Mesendoderm (in vitro differentiated cells): ENCODE results near the gene VIPR2.

Experiments
- DNase-seq: peaks from one replicate; pipeline ENCODE4 v3.0.0; 2013
- H2AK5ac ChIP-seq: 2 replicates; pipeline ENCODE4 v1.6.1; 2013; ENCODE audit warnings: low read length, inconsistent platforms
- H2BK120ac ChIP-seq: 2 replicates; pipeline ENCODE4 v1.6.1; 2013; ENCODE audit warnings: low read depth, mild to moderate bottlenecking, low read length, moderate library complexity, mixed read lengths
- H2BK15ac ChIP-seq: replicated peaks from 2 replicates; pipeline ENCODE4 v1.6.1; 2013; ENCODE audit warnings: low read depth, mild to moderate bottlenecking, moderate library complexity
- H2BK5ac ChIP-seq: 2 replicates; pipeline ENCODE4 v1.6.1; 2013; ENCODE audit warnings: low read length, inconsistent platforms
- H3K18ac ChIP-seq: 2 replicates; pipeline ENCODE4 v1.6.1; 2013; ENCODE audit warnings: mild to moderate bottlenecking, low read length, mixed read lengths
- H3K23ac ChIP-seq: one replicate; pipeline ENCODE4 v1.6.1; 2013; ENCODE audit warnings: low read length
- H3K27ac ChIP-seq: 2 replicates; pipeline ENCODE4 v1.5.1; 2013; ENCODE audit warnings: low read depth, mild to moderate bottlenecking, inconsistent platforms, low read length, moderate library complexity
- H3K27me3 ChIP-seq: 2 replicates; pipeline ENCODE4 v1.6.1; 2013; ENCODE audit warnings: low read length, control low read depth, mild to moderate bottlenecking, inconsistent platforms; ENCODE audit not compliant: insufficient read depth, poor library complexity
- H3K36me3 ChIP-seq: 2 replicates; pipeline ENCODE4 v1.6.1; 2013; ENCODE audit warnings: low read length, inconsistent platforms; ENCODE audit not compliant: control insufficient read depth, insufficient read depth
- H3K4ac ChIP-seq: one replicate; pipeline ENCODE4 v1.6.1; 2013; ENCODE audit warnings: low read depth, mild to moderate bottlenecking, low read length, moderate library complexity
- H3K4me1 ChIP-seq: 2 replicates; pipeline ENCODE4 v1.6.1; 2013; ENCODE audit warnings: low read depth, low read length, inconsistent platforms; ENCODE audit not compliant: control insufficient read depth
- H3K4me2 ChIP-seq: 2 replicates; pipeline ENCODE4 v1.6.1; 2013; ENCODE audit warnings: low read length
- H3K4me3 ChIP-seq: 2 replicates; pipeline ENCODE4 v1.5.1; 2013; ENCODE audit warnings: mild to moderate bottlenecking, low read length
- H3K56ac ChIP-seq: one replicate; pipeline ENCODE4 v1.6.1; 2013; ENCODE audit warnings: low read length
- H3K79me1 ChIP-seq: 2 replicates; pipeline ENCODE4 v1.6.1; 2013; ENCODE audit warnings: low read length, inconsistent platforms
- H3K79me2 ChIP-seq: 2 replicates; pipeline ENCODE4 v1.6.1; 2013; ENCODE audit warnings: mild to moderate bottlenecking, low read length; ENCODE audit not compliant: control insufficient read depth, insufficient read depth
- H3K9ac ChIP-seq: 2 replicates; pipeline ENCODE4 v1.6.1; 2013; ENCODE audit warnings: low read length, inconsistent platforms
- H4K5ac ChIP-seq: one replicate; pipeline ENCODE4 v1.6.1; 2013; ENCODE audit warnings: low read length
- H4K8ac ChIP-seq: one replicate; pipeline ENCODE4 v1.6.1; 2013; ENCODE audit warnings: low read depth, mild to moderate bottlenecking, control low read depth, low read length, moderate library complexity
- WGBS: extraction: QIAGEN DNeasy Blood & Tissue Kit; methylation state at CpG from one replicate; pipeline ENCODE4 v1.1.7; 2013; ENCODE audit warnings: low lambda C conversion rate, missing lambda C conversion rate; ENCODE audit not compliant: insufficient coverage; ENCODE audit errors: extremely low coverage; 5-methylcytosine and 5-hydroxymethylcytosine counted together

The VIPR2 gene

GRCh38 chr7:159067576-159068487, 76.8 kb downstream of the VIPR2 start:
- H3K4me3 ChIP-seq: no peak overlapping the region
- no peak for DNase-seq
- no peak overlapping the region for H3K9ac ChIP-seq
- H3K79me1 ChIP-seq: no peaks in the 10 kb centered on the region
- no peak overlapping the region for H2BK120ac ChIP-seq
- H3K56ac ChIP-seq: no peak overlapping the region
- H2AK5ac ChIP-seq: no peak overlapping the region
- H3K23ac ChIP-seq: no peak overlapping the region
- H3K36me3 ChIP-seq: no peaks in the 10 kb centered on the region
- no peaks in the 10 kb centered on the region for H3K79me2 ChIP-seq
- H3K4me1 ChIP-seq: no peaks in the 10 kb centered on the region
- H2BK15ac ChIP-seq: no peak overlapping the region
- H4K8ac ChIP-seq: no peak overlapping the region
- no peaks in the 10 kb centered on the region for H3K27me3 ChIP-seq
- no peak overlapping the region for H2BK5ac ChIP-seq
- H3K18ac ChIP-seq: no peak overlapping the region
- H4K5ac ChIP-seq: no peak overlapping the region
- WGBS: no CpG with 5 or more reads among the region's 13 CpGs
- no peak overlapping the region for H3K27ac ChIP-seq
- no peak overlapping the region for H3K4me2 ChIP-seq
- H3K4ac ChIP-seq: no peak overlapping the region

GRCh38 chr7:159066816-159067575, 77.7 kb downstream of the VIPR2 start:
- H3K4me3 ChIP-seq: no peak overlapping the region
- H3K79me2 ChIP-seq: no peaks in the 10 kb centered on the region
- H3K23ac ChIP-seq: no peak overlapping the region
- H3K79me1 ChIP-seq: no peaks in the 10 kb centered on the region
- no peak for DNase-seq
- no peak overlapping the region for H4K5ac ChIP-seq
- no peaks in the 10 kb centered on the region for H3K27me3 ChIP-seq
- no peak overlapping the region for H3K18ac ChIP-seq
- no peak overlapping the region for H3K4ac ChIP-seq
- no CpG with 5 or more reads among the region's 18 CpGs for WGBS
- H3K4me1 ChIP-seq: no peaks in the 10 kb centered on the region
- no peak overlapping the region for H4K8ac ChIP-seq
- H2BK5ac ChIP-seq: no peak overlapping the region
- H2AK5ac ChIP-seq: no peak overlapping the region
- no peak overlapping the region for H3K27ac ChIP-seq
- H3K9ac ChIP-seq: no peak overlapping the region
- H3K56ac ChIP-seq: no peak overlapping the region
- H3K4me2 ChIP-seq: no peak overlapping the region
- no peak overlapping the region for H2BK120ac ChIP-seq
- H2BK15ac ChIP-seq: no peak overlapping the region
- no peaks in the 10 kb centered on the region for H3K36me3 ChIP-seq

GRCh38 chr7:159065852-159066480, 78.7 kb downstream of the VIPR2 start:
- H3K4me2 ChIP-seq: no peak overlapping the region
- H3K18ac ChIP-seq: no peak overlapping the region
- no peak overlapping the region for H3K4me3 ChIP-seq
- H4K8ac ChIP-seq: no peak overlapping the region
- H3K23ac ChIP-seq: no peak overlapping the region
- no peak overlapping the region for H3K9ac ChIP-seq
- H3K27ac ChIP-seq: no peak overlapping the region
- H3K56ac ChIP-seq: no peak overlapping the region
- no peak overlapping the region for H3K4ac ChIP-seq
- H2BK5ac ChIP-seq: no peak overlapping the region
- H2BK120ac ChIP-seq: no peak overlapping the region
- DNase-seq: no peak
- no peak overlapping the region for H2BK15ac ChIP-seq
- no peaks in the 10 kb centered on the region for H3K79me1 ChIP-seq
- no peaks in the 10 kb centered on the region for H3K27me3 ChIP-seq
- H4K5ac ChIP-seq: no peak overlapping the region
- H2AK5ac ChIP-seq: no peak overlapping the region
- no peaks in the 10 kb centered on the region for H3K79me2 ChIP-seq
- H3K4me1 ChIP-seq: no peaks in the 10 kb centered on the region
- no peaks in the 10 kb centered on the region for H3K36me3 ChIP-seq
- WGBS: no CpG with 5 or more reads among the region's 26 CpGs

- DNase-seq: no peak
- no peak overlapping the region for H3K23ac ChIP-seq
- no peak overlapping the region for H3K4me2 ChIP-seq
- no peak overlapping the region for H3K18ac ChIP-seq
- H3K9ac ChIP-seq: no peak overlapping the region
- no peak overlapping the region for H3K27ac ChIP-seq
- no peak overlapping the region for H2BK5ac ChIP-seq
- no CpG with 5 or more reads among the region's 23 CpGs for WGBS
- no peak overlapping the region for H4K5ac ChIP-seq
- no peaks in the 10 kb centered on the region for H3K79me1 ChIP-seq
- no peak overlapping the region for H4K8ac ChIP-seq
- no peak overlapping the region for H2BK120ac ChIP-seq
- no peaks in the 10 kb centered on the region for H3K36me3 ChIP-seq
- no peaks in the 10 kb centered on the region for H3K79me2 ChIP-seq
- no peak overlapping the region for H3K4me3 ChIP-seq
- no peak overlapping the region for H2AK5ac ChIP-seq
- H3K4ac ChIP-seq: no peak overlapping the region
- no peaks in the 10 kb centered on the region for H3K4me1 ChIP-seq
- no peak overlapping the region for H3K56ac ChIP-seq
- H3K27me3 ChIP-seq: no peaks in the 10 kb centered on the region
- no peak overlapping the region for H2BK15ac ChIP-seq
Measured at GRCh38 chr7:159064816-159065510, 79.7 kb downstream of the VIPR2 start.

- Histone ChIP-seq H2BK120ac (no peak overlapping the region), H4K8ac (no peak overlapping the region), H3K79me2 (no peaks in the 10 kb centered on the region), H3K23ac (no peak overlapping the region), H3K4me1 (no peaks in the 10 kb centered on the region), H3K4me2 (no peak overlapping the region), H2BK15ac (no peak overlapping the region), H3K4ac (no peak overlapping the region), H3K18ac (no peak overlapping the region), H3K27me3 (no peaks in the 10 kb centered on the region), H2AK5ac (no peak overlapping the region), H2BK5ac (no peak overlapping the region), H3K27ac (no peak overlapping the region), H4K5ac (no peak overlapping the region), H3K9ac (no peak overlapping the region), H3K4me3 (no peak overlapping the region), H3K56ac (no peak overlapping the region), H3K36me3 (no peaks in the 10 kb centered on the region), H3K79me1 (no peaks in the 10 kb centered on the region)
- no CpG with 5 or more reads among the region's 48 CpGs for WGBS
- no peak for DNase-seq
Measured at GRCh38 chr7:159064121-159064815, 80.4 kb downstream of the VIPR2 start.
